Measurements from ENCODE around the gene PSAPL1.
"Not testable (repeated sequence)": the region's sequence is repeated elsewhere in the genome, so short reads cannot be mapped to it uniquely, and the experiment has no call there.

Gene PSAPL1

GRCh38 chr4:7458066-7458425 is 23.3 kb upstream of the PSAPL1 start:
- DNase-seq, result no peak

DNA sequence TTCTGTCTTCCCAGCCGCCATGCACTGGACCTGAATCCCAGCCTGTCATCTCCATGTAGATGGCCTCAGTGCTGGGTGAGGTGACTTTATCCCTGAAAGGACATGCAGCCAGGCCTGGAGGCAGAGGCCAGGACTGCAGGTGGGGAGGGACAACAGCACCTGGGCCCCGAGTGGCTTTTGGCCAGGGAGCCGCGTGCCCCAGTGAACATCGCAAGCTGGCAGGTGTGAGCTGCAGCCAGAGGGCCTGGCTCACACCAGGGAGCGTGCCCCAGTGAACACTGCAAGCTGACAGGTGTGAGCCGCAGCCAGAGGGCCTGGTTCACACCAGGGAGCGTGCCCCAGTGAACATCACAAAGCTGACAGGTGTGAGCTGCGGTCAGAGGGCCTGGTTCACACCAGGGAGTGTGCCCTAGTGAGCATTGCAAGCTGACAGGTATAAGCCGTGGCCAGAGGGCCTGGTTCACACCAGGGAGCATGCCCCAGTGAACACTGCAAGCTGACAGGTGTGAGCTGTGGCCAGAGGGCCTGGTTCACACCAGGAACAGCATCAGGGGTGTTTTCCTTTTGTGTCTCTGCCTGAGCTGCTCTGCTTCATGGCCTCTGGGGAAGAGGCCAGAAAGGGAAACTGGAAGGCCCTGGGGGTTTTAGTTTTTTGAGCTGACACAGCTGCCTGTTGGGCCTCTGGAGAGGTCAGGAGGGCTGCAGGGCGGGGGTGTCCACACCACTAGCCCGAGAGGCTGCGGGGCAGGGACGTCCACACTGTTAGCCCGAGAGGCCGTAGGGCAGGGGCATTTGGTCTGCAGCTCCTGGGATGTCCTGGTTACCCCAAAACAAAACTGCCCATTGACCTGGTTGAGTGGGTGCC is 22.7 kb upstream of the PSAPL1 start:
- DNase-seq, result no peak

- DNase-seq, result not testable (repeated sequence)
These were observed 18.1 kb upstream of the PSAPL1 start for GRCh38 chr4:7452802-7453201.

DNA sequence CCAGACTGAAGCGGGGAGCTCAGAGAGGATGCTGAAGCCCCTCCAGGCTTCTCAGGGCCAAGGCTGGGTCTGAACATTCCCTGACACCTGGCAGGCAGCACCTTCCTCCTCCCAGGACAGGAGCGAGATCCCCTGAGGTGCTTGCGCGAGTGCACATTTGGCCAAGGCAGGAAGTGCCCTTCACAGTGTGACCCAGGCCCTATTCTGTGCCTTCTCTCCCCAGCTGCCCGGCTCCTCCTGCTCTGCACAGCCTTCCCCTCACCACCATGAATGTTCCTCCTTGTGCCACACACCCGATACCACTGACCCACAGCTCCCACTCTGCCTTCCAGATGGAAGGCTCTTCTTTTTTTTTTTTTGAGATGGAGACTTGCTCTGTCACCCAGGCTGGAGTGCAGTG is 17.1 kb upstream of the PSAPL1 start:
- DNase-seq, result no peak

- no peak for DNase-seq
These were observed 16.7 kb upstream of the PSAPL1 start for GRCh38 chr4:7451434-7451789.

- no peak for DNase-seq
These were observed 16.2 kb upstream of the PSAPL1 start for GRCh38 chr4:7450775-7451433.

DNA sequence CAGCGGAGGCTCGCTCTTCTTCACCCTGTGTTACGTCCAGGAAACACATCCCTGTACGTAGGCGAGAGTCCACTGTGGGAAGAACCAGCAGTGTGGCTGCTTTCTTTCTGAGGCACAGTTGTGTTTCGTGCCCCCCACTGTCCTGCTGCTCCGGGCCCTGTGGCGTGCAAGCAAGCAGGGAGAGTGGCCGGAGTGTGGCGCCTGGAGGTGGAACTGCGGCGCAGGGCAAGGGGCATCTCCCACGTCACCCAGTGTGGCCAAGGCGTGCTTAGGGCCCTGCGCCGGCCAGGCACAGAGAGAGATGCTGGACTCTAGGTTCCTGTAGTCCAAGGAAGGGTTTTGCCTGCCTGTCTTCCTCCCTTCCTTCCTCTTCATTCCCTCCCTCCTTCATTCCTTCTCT is 13.3 kb upstream of the PSAPL1 start:
- DNase-seq, result no peak

GRCh38 chr4:7447236-7447635 is 12.5 kb upstream of the PSAPL1 start:
- no peak for DNase-seq

- no peak for DNase-seq
These were observed 10.0 kb upstream of the PSAPL1 start for GRCh38 chr4:7444731-7445130.

- DNase-seq, result no peak
These were observed 9.6 kb upstream of the PSAPL1 start for GRCh38 chr4:7444314-7444713.

GRCh38 chr4:7442574-7443162 is 7.9 kb upstream of the PSAPL1 start:
- no peak for DNase-seq

GRCh38 chr4:7441201-7441600 is 6.5 kb upstream of the PSAPL1 start:
- no peak for DNase-seq

DNA sequence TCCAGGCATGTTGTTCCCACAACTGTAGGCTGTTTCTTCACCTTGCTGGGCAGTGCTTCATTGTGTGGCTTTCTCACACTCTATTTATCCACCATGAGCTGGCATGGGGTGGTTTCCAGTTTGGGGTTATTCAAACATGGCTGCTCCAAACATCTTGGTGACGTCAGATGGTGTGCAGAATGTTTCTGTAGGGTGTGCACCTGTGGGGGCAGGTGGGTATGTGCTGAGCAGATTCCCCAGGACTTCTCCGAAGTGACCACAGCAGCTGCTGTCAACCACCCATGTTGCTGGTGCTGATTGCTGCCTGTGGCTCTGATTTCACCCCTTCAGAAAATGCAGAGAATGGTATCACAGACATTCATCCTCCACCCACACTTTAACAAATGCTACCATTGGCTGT is 5.0 kb upstream of the PSAPL1 start:
- no peak for DNase-seq

GRCh38 chr4:7436256-7436655 is 1.5 kb upstream of the PSAPL1 start:
- no peak for DNase-seq

DNA sequence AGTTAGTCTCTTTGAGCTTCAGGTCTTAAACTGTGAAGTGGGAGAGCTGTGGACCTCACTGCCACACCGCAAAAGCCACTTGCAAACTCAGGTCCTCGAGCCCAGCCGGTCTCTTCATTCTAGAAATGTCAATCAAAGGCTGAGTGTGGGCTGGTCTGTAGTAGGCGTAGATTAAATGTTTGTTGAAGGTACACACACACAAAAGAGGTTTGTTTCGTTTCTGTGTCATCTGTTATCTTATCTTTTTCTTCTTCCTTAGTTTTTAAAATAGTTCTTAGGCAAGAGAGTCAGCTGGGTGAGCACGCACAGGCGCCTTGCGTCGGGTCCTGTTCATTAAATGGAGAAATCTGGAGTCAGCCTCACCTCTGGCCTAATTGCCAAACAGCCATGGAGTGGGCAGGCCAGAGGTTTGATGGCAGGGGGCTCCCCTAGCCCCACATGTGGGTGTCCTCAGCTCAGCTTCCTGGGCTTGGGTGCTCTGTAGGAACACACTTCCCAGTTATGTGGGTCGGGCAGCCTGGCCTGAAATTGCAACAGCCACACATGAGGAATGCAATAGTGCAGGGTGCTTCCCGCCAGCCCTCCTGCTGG is 836 bp upstream of the PSAPL1 start:
- DNase-seq, result no peak

DNA sequence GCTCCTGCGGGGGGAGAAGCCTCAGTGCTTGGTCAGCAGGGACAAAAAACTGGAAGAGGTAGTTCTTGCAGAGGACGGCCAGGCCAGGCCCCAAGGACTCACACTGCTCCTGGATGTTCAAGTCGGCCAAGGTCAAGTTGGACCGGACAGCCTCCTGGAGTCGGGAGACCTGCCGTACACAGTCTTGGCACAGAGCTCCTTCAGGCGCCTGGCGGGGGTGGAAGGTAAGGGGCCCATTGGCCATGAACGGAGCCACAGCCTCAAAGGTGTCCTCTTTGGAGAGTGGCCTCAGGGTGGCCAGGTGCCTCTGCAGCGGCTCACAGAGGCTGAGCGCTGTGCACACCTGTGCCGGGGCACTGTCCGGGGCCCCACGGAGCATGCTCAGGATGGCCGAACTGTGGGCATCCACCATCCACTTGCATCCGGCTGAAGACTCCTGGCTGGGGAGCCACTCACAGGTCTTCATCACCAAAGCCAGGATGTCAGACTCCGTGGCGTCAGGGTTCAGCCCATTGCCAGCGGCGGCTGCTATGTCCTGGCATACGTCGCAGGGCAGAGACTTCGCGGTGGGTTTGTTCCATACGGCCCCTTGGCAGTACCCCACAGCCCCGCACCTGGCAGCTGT is 477 bp downstream of the PSAPL1 start:
- DNase-seq, result no peak

DNA sequence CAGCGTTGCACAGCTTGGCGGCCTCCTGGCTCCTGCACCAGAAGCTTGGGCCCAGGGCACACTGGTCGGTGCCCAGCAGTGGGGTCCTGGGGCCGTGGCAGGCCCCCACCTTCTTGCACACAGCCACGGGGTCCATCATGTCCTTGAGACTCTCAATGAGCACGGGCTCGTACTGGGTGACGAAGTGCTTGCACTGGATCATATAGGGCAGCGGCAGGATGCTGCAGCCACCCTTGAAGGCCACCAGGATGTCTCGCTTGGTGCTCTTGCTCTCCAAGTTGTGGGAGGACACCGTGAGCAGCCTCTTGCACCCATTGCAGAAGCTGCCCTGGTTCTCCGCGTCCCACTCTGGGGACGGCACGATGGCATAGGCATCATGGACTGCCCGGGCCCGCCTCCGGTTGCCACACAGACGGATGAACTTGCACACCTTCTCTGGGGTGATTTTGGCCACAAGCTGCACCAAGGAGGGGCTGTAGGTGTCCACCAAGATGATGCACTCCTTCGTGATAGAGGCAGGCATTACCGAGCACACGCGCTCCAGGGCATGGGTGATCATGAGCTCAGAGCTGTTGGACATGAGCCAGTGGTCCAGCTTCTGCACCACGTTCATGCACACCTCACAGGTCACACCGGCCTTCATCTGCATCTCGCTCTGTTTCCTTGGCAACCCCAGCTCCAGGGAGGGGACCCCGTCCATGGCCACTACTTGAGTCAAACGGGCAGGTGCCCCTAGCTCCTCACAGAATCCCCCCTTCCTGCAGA is 1.2 kb downstream of the PSAPL1 start:
- no peak for DNase-seq

DNA sequence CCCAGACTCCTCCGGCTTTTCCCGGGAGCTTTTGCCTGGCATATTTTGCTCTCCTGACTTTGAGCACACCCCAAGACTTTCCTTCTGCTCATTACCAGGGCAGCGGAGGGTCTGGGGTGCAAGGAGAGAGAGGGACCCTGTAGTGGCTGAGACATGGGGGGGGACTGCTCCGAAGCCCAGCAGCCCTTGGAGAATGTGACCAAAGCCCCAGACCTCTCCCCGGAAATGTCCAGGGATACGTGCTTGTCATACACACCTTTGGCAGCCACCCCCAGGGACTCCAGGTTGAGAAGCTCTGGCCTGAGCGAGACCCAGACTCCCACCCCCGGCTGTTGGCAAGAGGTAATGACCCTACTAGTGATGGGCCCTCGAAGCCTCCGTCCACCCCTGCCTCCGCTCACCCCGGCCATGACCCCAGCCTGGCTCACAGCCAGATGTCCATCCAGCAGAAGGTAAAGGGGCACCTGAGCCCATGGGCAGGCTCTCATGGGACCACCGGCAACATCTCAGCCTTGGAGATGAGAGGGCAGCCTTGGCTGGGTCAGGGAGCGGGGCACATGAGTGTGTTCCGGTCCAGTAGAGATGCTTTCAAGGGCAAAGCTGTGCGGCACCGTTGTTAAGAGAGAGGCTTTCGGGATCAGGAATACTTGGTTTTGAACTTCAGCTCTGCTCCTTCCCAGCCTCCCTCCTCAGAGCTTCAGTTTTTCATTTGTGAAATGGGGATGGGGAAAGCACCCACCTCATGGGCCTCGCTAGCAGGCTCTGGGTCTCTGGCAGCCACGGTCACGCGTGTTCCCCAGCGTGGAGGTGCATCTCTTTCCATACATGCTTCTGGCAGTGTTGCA is 2.0 kb downstream of the PSAPL1 start:
- no peak for DNase-seq

- DNase-seq, result no peak
These were observed 2.8 kb downstream of the PSAPL1 start for GRCh38 chr4:7431696-7432530.

DNA sequence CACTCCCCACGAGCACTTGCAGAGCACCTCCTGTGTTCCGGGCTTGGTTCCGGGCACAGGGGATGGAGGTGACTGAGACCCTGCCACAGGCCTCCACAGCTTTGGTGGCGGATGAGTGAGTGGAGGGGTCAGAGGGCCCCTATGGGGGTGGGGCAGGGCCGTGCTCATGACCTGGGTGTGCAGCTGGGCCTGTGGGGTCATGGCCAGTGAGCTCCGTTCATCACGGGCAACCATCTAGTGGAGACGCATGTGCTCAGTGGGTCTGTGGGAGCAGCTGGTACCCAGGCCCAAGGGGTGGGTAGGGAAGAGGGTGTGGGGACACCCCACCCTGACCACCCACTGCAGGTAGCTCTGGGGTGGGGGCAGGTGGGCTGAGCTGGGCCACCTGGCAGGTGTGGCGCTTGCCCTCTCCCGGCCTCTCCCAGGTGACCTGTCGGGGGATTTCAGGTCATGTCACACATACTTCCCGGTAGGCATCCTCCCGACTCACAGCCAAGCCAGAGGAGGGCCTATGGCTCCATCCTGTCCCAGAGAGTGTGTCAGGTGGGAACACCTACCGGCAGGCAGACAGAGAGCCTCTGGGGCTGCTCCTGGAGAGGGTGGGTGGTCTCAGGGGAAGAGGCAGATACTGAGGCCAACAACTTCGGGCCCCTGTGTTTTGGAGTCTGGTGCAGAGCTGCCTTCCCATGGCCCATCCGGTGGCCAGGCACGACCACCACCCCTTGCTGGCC is 3.6 kb downstream of the PSAPL1 start:
- no peak for DNase-seq
